Osteocyte (in vitro differentiated cells): ENCODE data around the gene ATXN1. TPM values are rescaled to one million over a fixed set of nuclear protein-coding genes. Genes with fewer than 3 reads are reported as not detected.

Experiments
- DNase-seq: peaks from one replicate; pipeline ENCODE4 v3.0.0; 2021; ENCODE audit warnings: mixed read lengths; ENCODE audit not compliant: unreplicated experiment; ENCODE audit errors: extremely low spot score
- H3K27ac Mint-ChIP-seq: one replicate; pipeline ENCODE4 v1.8.0; 2021; ENCODE audit warnings: mild to moderate bottlenecking, mixed read lengths; ENCODE audit not compliant: unreplicated experiment
- H3K27me3 Mint-ChIP-seq: one replicate; pipeline ENCODE4 v1.8.0; 2021; ENCODE audit warnings: mixed read lengths; ENCODE audit not compliant: unreplicated experiment
- H3K36me3 Mint-ChIP-seq: one replicate; pipeline ENCODE4 v1.8.0; 2021; ENCODE audit warnings: mixed read lengths; ENCODE audit not compliant: unreplicated experiment
- H3K4me1 Mint-ChIP-seq: one replicate; pipeline ENCODE4 v1.8.0; 2021; ENCODE audit warnings: mixed read lengths; ENCODE audit not compliant: unreplicated experiment
- H3K4me3 Mint-ChIP-seq: one replicate; pipeline ENCODE4 v1.8.0; 2021; ENCODE audit warnings: mild to moderate bottlenecking, moderate library complexity, mixed read lengths; ENCODE audit not compliant: unreplicated experiment
- H3K9me3 Mint-ChIP-seq: one replicate; pipeline ENCODE4 v1.8.0; 2021; ENCODE audit warnings: mixed read lengths; ENCODE audit not compliant: unreplicated experiment
- CTCF ChIP-seq: fragments of 200-600 bp; sonication (generic); IDR thresholded peaks from 2 replicates; pipeline ENCODE4 v1.5.0; 2021; ENCODE audit warnings: antibody characterized with exemption, mild to moderate bottlenecking, moderate library complexity
- total RNA-seq: library from RNA; stranded (reverse); gene quantifications from 2 replicates; pipeline ENCODE4 v1.2.1, GENCODE V29; 2021

The ATXN1 gene
- total RNA-seq, 1 donor from 2014 or later, result 54.4 TPM

GRCh38 chr6:16727996-16728395 is 33.3 kb downstream of the ATXN1 start:
- Mint-ChIP-seq H3K4me3 (no peak overlapping the region), H3K9me3 (no peaks in the 10 kb centered on the region)

GRCh38 chr6:16725145-16725864 is 36.0 kb downstream of the ATXN1 start:
- Mint-ChIP-seq H3K9me3 (no peaks in the 10 kb centered on the region), H3K4me3 (peak overlapping the region; percentile 40), H3K27me3 (no peaks in the 10 kb centered on the region), H3K27ac (peak overlapping the region; percentile 85), H3K36me3 (peaks cover 1% of the 10 kb centered on the region), H3K4me1 (peaks cover 72% of the 10 kb centered on the region)
- no peak for TF ChIP-seq CTCF
- no peak for DNase-seq

More at GRCh38 chr6:16727996-16728395, 33.3 kb downstream of the ATXN1 start:
- no peak for TF ChIP-seq CTCF
- DNase-seq, result no peak
- Mint-ChIP-seq H3K36me3 (no peaks in the 10 kb centered on the region), H3K27me3 (no peaks in the 10 kb centered on the region), H3K4me1 (peaks cover 75% of the 10 kb centered on the region), H3K27ac (peak overlapping the region; percentile 85)

- Mint-ChIP-seq H3K36me3 (peaks cover 3% of the 10 kb centered on the region), H3K9me3 (no peaks in the 10 kb centered on the region), H3K4me1 (peaks cover 75% of the 10 kb centered on the region), H3K4me3 (peak overlapping the region; percentile 43), H3K27ac (peak overlapping the region; percentile 85), H3K27me3 (no peaks in the 10 kb centered on the region)
- no peak for DNase-seq
- no peak for TF ChIP-seq CTCF
These were observed 37.4 kb downstream of the ATXN1 start for GRCh38 chr6:16723826-16724225.

- H3K27ac Mint-ChIP-seq, result peak overlapping the region; percentile 85
- H3K4me1 Mint-ChIP-seq, result peaks cover 75% of the 10 kb centered on the region
- H3K36me3 Mint-ChIP-seq, result peaks cover 3% of the 10 kb centered on the region
- no peak for TF ChIP-seq CTCF
- no peaks in the 10 kb centered on the region for H3K9me3 Mint-ChIP-seq
- no peaks in the 10 kb centered on the region for H3K27me3 Mint-ChIP-seq
- no peak overlapping the region for H3K4me3 Mint-ChIP-seq
- DNase-seq, result no peak
These were observed 37.9 kb downstream of the ATXN1 start for GRCh38 chr6:16723402-16723801.

- Mint-ChIP-seq H3K27ac (peak overlapping the region; percentile 73), H3K9me3 (no peaks in the 10 kb centered on the region), H3K4me1 (peaks cover 80% of the 10 kb centered on the region), H3K27me3 (no peaks in the 10 kb centered on the region), H3K4me3 (no peak overlapping the region), H3K36me3 (peaks cover 3% of the 10 kb centered on the region)
- no peak for DNase-seq
- no peak for TF ChIP-seq CTCF
These were observed 38.6 kb downstream of the ATXN1 start for GRCh38 chr6:16722630-16723029.
